ENCODE measurements around the gene C6orf132. TPM values are rescaled to one million over a fixed set of nuclear protein-coding genes. Genes with fewer than 3 reads are reported as not detected.

C6orf132 gene
- total and polyA plus RNA-seq, 10 of the 15 experiments (the other 5 are each of a cell fraction or from before 2014, with no cell fraction given), result 0.04 to 0.05 TPM; not detected in 8

DNA sequence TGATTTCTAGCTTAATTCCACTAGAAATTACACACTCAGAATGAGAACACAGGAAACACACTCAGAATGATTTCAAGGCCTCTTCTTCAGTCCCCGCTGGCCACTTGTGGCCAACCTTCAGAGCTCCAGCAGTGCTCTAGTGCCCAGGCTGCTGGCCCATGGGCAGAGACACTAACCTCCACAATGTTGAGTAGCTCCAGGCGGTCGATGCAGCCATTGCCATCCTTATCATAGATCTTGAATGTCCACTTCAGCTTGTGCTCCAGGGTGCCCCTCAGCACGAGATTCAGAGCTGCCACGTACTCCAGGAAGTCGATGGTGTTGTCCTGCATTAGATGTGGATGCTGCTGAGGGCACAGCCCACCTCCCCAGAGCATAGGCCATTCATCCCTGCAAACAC is 46.0 kb upstream of the C6orf132 start:
- ATAC-seq (no peak), DNase-seq (ENCODE audit: low read depth, low spot score) (no peak), FAIRE-seq (no peak)
- no peak overlapping the region for H3K4me2 ChIP-seq (ENCODE audit: control insufficient read depth, insufficient read depth)
- ChIA-PET POLR2A (no interaction called here), SMC1A (ENCODE audit: uncharacterized antibody, unreplicated experiment) (interaction anchor here (1.0 kb wide), 1 partner anchor 26 kb away, joined by 4 read pairs; no protein-coding TSS in a partner anchor), CTCF (interaction anchor here (0.7 to 2.2 kb wide), 2 partner anchors 22 to 26 kb away, joined by 3 to 7 read pairs; no protein-coding TSS in a partner anchor), RAD21 (ENCODE audit: unreplicated experiment) (interaction anchor here (0.6 kb wide), 1 partner anchor 187 kb away, joined by 3 read pairs; no protein-coding TSS in a partner anchor)
- H3K4me3 ChIP-seq, result no peak overlapping the region
- no peaks in the 10 kb centered on the region for H4K20me1 ChIP-seq (ENCODE audit: control insufficient read depth, insufficient read depth)
- H3K9ac ChIP-seq (ENCODE audit: control insufficient read depth, insufficient read depth, low read length), result no peak overlapping the region
- no peaks in the 10 kb centered on the region; a peak in 1 of 4 replicates for H3K27me3 ChIP-seq (replicated peaks in 1 of 2; ENCODE audit: control insufficient read depth in 2 of 2, insufficient read depth in 2 of 2, low read length in 1 of 2)
- no peaks in the 10 kb centered on the region for H3K79me2 ChIP-seq (ENCODE audit: control insufficient read depth, insufficient read depth, low read length)
- no peak overlapping the region for H3K27ac ChIP-seq (ENCODE audit: control insufficient read depth, insufficient read depth)
- BruUV-seq (replicated peaks), result no TSS peak
- H2AFZ ChIP-seq (ENCODE audit: control insufficient read depth, low read depth, low read length), result no peak overlapping the region
- H3K9me3 ChIP-seq (replicated peaks; ENCODE audit: control insufficient read depth, insufficient read depth, low read length), result no peaks in the 10 kb centered on the region
- H3K4me1 ChIP-seq (ENCODE audit: control insufficient read depth, insufficient read depth, low read length), result no peaks in the 10 kb centered on the region
- no peaks in the 10 kb centered on the region for H3K36me3 ChIP-seq (ENCODE audit: control insufficient read depth in 2 of 2, insufficient read depth in 2 of 2, low read length in 1 of 2)
- whole genome bisulfite sequencing (ENCODE audit: insufficient coverage, insufficient replicate concordance, low lambda C conversion rate, missing lambda C conversion rate), result 70% methylated on average over 6 of the region's 6 CpGs
- intact Hi-C loops (cut with micrococcal nuclease; ENCODE audit: unreplicated experiment), result no loop called here
- in situ Hi-C loops (cut with MboI), result no loop called here
- TF ChIP-seq, protein P1, sequence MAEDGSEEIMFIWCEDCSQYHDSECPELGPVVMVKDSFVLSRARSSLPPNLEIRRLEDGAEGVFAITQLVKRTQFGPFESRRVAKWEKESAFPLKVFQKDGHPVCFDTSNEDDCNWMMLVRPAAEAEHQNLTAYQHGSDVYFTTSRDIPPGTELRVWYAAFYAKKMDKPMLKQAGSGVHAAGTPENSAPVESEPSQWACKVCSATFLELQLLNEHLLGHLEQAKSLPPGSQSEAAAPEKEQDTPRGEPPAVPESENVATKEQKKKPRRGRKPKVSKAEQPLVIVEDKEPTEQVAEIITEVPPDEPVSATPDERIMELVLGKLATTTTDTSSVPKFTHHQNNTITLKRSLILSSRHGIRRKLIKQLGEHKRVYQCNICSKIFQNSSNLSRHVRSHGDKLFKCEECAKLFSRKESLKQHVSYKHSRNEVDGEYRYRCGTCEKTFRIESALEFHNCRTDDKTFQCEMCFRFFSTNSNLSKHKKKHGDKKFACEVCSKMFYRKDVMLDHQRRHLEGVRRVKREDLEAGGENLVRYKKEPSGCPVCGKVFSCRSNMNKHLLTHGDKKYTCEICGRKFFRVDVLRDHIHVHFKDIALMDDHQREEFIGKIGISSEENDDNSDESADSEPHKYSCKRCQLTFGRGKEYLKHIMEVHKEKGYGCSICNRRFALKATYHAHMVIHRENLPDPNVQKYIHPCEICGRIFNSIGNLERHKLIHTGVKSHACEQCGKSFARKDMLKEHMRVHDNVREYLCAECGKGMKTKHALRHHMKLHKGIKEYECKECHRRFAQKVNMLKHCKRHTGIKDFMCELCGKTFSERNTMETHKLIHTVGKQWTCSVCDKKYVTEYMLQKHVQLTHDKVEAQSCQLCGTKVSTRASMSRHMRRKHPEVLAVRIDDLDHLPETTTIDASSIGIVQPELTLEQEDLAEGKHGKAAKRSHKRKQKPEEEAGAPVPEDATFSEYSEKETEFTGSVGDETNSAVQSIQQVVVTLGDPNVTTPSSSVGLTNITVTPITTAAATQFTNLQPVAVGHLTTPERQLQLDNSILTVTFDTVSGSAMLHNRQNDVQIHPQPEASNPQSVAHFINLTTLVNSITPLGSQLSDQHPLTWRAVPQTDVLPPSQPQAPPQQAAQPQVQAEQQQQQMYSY (CRISPR knock-in tag; IDR thresholded peaks at IDR 0.05), result no peak
- TF ChIP-seq NFXL1 (IDR thresholded peaks at IDR 0.05; ENCODE audit: borderline replicate concordance), result no peak
- no peak for TF ChIP-seq LARP7 (IDR thresholded peaks at IDR 0.05)
- TF ChIP-seq ATF7 (IDR thresholded peaks at IDR 0.05; ENCODE audit: low read depth), result no peak
- no peak for TF ChIP-seq ZNF384 (IDR thresholded peaks at IDR 0.05; ENCODE audit: borderline replicate concordance, low read depth, low read length)
- no peak for TF ChIP-seq ZNF217 (IDR thresholded peaks at IDR 0.05)
- TF ChIP-seq MTA3 (IDR thresholded peaks at IDR 0.05; ENCODE audit: borderline replicate concordance, low read length), result no peak
- TF ChIP-seq, protein P2, sequence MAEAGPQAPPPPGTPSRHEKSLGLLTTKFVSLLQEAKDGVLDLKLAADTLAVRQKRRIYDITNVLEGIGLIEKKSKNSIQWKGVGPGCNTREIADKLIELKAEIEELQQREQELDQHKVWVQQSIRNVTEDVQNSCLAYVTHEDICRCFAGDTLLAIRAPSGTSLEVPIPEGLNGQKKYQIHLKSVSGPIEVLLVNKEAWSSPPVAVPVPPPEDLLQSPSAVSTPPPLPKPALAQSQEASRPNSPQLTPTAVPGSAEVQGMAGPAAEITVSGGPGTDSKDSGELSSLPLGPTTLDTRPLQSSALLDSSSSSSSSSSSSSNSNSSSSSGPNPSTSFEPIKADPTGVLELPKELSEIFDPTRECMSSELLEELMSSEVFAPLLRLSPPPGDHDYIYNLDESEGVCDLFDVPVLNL (IDR thresholded peaks at IDR 0.05; ENCODE audit: low read depth, low read length), result no peak
- TF ChIP-seq, protein P3, sequence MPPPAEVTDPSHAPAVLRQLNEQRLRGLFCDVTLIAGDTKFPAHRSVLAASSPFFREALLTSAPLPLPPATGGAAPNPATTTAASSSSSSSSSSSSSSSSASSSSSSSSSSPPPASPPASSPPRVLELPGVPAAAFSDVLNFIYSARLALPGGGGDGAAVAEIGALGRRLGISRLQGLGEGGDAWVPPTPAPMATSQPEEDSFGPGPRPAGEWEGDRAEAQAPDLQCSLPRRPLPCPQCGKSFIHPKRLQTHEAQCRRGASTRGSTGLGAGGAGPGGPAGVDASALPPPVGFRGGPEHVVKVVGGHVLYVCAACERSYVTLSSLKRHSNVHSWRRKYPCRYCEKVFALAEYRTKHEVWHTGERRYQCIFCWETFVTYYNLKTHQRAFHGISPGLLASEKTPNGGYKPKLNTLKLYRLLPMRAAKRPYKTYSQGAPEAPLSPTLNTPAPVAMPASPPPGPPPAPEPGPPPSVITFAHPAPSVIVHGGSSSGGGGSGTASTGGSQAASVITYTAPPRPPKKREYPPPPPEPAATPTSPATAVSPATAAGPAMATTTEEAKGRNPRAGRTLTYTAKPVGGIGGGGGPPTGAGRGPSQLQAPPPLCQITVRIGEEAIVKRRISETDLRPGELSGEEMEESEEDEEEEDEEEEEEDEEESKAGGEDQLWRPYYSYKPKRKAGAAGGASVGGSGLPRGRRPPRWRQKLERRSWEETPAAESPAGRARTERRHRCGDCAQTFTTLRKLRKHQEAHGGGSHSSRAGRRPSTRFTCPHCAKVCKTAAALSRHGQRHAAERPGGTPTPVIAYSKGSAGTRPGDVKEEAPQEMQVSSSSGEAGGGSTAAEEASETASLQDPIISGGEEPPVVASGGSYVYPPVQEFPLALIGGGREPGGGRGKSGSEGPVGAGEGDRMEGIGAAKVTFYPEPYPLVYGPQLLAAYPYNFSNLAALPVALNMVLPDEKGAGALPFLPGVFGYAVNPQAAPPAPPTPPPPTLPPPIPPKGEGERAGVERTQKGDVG (CRISPR knock-in tag; IDR thresholded peaks at IDR 0.05), result no peak
- no peak for TF ChIP-seq TARDBP (IDR thresholded peaks at IDR 0.05; ENCODE audit: borderline replicate concordance)
- TF ChIP-seq, protein P4, sequence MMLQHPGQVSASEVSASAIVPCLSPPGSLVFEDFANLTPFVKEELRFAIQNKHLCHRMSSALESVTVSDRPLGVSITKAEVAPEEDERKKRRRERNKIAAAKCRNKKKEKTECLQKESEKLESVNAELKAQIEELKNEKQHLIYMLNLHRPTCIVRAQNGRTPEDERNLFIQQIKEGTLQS (IDR thresholded peaks at IDR 0.05; ENCODE audit: borderline replicate concordance, extremely low read depth, low read depth, low read length), result no peak
- no peak for TF ChIP-seq ZNF24 (IDR thresholded peaks at IDR 0.05)
- TF ChIP-seq EP300 (IDR thresholded peaks at IDR 0.05; ENCODE audit: borderline replicate concordance in 1 of 2, control insufficient read depth in 1 of 2, low read depth in 2 of 2, low read length in 2 of 2), result no peak
- TF ChIP-seq SMC3 (IDR thresholded peaks at IDR 0.05; ENCODE audit: borderline replicate concordance, low read length), result no peak
- no peak for TF ChIP-seq ZNF207 (IDR thresholded peaks at IDR 0.05; ENCODE audit: borderline replicate concordance)

Data from GM12878 (cell line).